Daoy (cell line): ENCODE results near the gene PLS3. TPM values are rescaled to one million over a fixed set of nuclear protein-coding genes. Genes with fewer than 3 reads are reported as not detected.
A peak's percentile ranks its signal among the peaks of the same experiment; 100 is the strongest.

Experiments used
- DNase-seq: peaks from one replicate; pipeline ENCODE4 v3.0.0-alpha.2; 2015; ENCODE audit warnings: low read depth
- total RNA-seq: library from RNA; depleted of rRNA; stranded (reverse); fragments of >200 nt; shearing (Covaris generic); gene quantifications from 2 replicates; pipeline ENCODE4 v1.2.3, GENCODE V29; 2014

PLS3 gene
- total RNA-seq, 1 experiment from 2014 or later = 111 TPM

- DNase-seq = no peak
Measured at GRCh38 chrX:115571712-115572111, 10.7 kb downstream of the PLS3 start.

- DNase-seq = no peak
Measured at GRCh38 chrX:115573185-115573584, 12.2 kb downstream of the PLS3 start.

- DNase-seq = no peak
Measured at GRCh38 chrX:115576676-115577075, 15.7 kb downstream of the PLS3 start.

GRCh38 chrX:115579327-115579726, 18.4 kb downstream of the PLS3 start:
- no peak for DNase-seq

- no peak for DNase-seq
Measured at GRCh38 chrX:115579786-115580294, 18.9 kb downstream of the PLS3 start.

GRCh38 chrX:115581759-115582615, 21.0 kb downstream of the PLS3 start:
- no peak for DNase-seq

GRCh38 chrX:115582616-115583495, 21.9 kb downstream of the PLS3 start:
- no peak for DNase-seq

GRCh38 chrX:115583496-115584004, 22.6 kb downstream of the PLS3 start:
- DNase-seq = no peak

GRCh38 chrX:115584696-115585095, 23.7 kb downstream of the PLS3 start:
- DNase-seq = peak; percentile 37

- DNase-seq = no peak
Measured at GRCh38 chrX:115588179-115588578, 27.2 kb downstream of the PLS3 start.

- no peak for DNase-seq
Measured at GRCh38 chrX:115589419-115589818, 28.4 kb downstream of the PLS3 start.

GRCh38 chrX:115591420-115591819, 30.4 kb downstream of the PLS3 start:
- no peak for DNase-seq

- no peak for DNase-seq
Measured at GRCh38 chrX:115591856-115592842, 31.2 kb downstream of the PLS3 start.

- no peak for DNase-seq
Measured at GRCh38 chrX:115592997-115593734, 32.2 kb downstream of the PLS3 start.

- no peak for DNase-seq
Measured at GRCh38 chrX:115595049-115595448, 34.1 kb downstream of the PLS3 start.

GRCh38 chrX:115598556-115598955, 37.6 kb downstream of the PLS3 start:
- no peak for DNase-seq

GRCh38 chrX:115602308-115602707, 41.3 kb downstream of the PLS3 start:
- DNase-seq = no peak

- peak; percentile 26 for DNase-seq
Measured at GRCh38 chrX:115602729-115603389, 41.9 kb downstream of the PLS3 start.

GRCh38 chrX:115603534-115604074, 42.6 kb downstream of the PLS3 start:
- no peak for DNase-seq
